ENCODE results near the gene URGCP. TPM values are rescaled to one million over a fixed set of nuclear protein-coding genes. Genes with fewer than 3 reads are reported as not detected.

URGCP gene
- total RNA-seq, 1 experiment from 2014 or later, result 19.5 TPM

GRCh38 chr7:43872406-43873110 is 33.8 kb downstream of the URGCP start:
- no peak overlapping the region for H3K27ac Mint-ChIP-seq
- no peak for ATAC-seq

More at GRCh38 chr7:43872406-43873110, 33.8 kb downstream of the URGCP start:
- no peak for TF ChIP-seq ZNF232 (CRISPR knock-in tag; IDR thresholded peaks at IDR 0.05)
- no peak for TF ChIP-seq CREM (CRISPR knock-in tag; IDR thresholded peaks at IDR 0.05)
- TF ChIP-seq NFYB (CRISPR knock-in tag; conservative IDR thresholded peaks at IDR 0.05; ENCODE audit: low read depth), result no peak
- no peak for TF ChIP-seq CBFB (CRISPR knock-in tag; IDR thresholded peaks at IDR 0.05; ENCODE audit: low read depth)
- TF ChIP-seq ZBTB43 (CRISPR knock-in tag; IDR thresholded peaks at IDR 0.05), result no peak
- TF ChIP-seq TCF7 (CRISPR knock-in tag; IDR thresholded peaks at IDR 0.05; ENCODE audit: low read depth), result no peak
- no peak for TF ChIP-seq MAX (CRISPR knock-in tag; IDR thresholded peaks at IDR 0.05)
- no peak for TF ChIP-seq EMX1 (CRISPR knock-in tag; IDR thresholded peaks at IDR 0.05)
- no peak for TF ChIP-seq PRDM15 (CRISPR knock-in tag; IDR thresholded peaks at IDR 0.05)
- no peak for TF ChIP-seq HMGA2 (CRISPR knock-in tag; IDR thresholded peaks at IDR 0.05)
- TF ChIP-seq JUN (CRISPR knock-in tag; IDR thresholded peaks at IDR 0.05), result no peak
- TF ChIP-seq USF2 (CRISPR knock-in tag; IDR thresholded peaks at IDR 0.05), result no peak
- no peak for TF ChIP-seq RELA (CRISPR knock-in tag; IDR thresholded peaks at IDR 0.05; ENCODE audit: borderline replicate concordance)
- no peak for TF ChIP-seq CDX4 (CRISPR knock-in tag; IDR thresholded peaks at IDR 0.05; ENCODE audit: borderline replicate concordance)
- no peak for TF ChIP-seq E2F4 (CRISPR knock-in tag; IDR thresholded peaks at IDR 0.05; ENCODE audit: borderline replicate concordance, low read depth)
- no peak for TF ChIP-seq AR (CRISPR knock-in tag; IDR thresholded peaks at IDR 0.05)
- no peak for TF ChIP-seq RORB (CRISPR knock-in tag; IDR thresholded peaks at IDR 0.05)
- Mint-ChIP-seq H3K9me3 (no peaks in the 10 kb centered on the region), H3K27me3 (ENCODE audit: low read depth) (peaks cover 2% of the 10 kb centered on the region; the same call in 1 of the 2 replicates), H3K36me3 (peaks cover 18% of the 10 kb centered on the region), H3K4me1 (peaks cover 39% of the 10 kb centered on the region), H3K4me3 (no peak overlapping the region)
- no peak for DNase-seq (ENCODE audit: low spot score)
- ChIA-PET POLR2A (no interaction called here), CTCF (no interaction called here)

All from WTC11 (cell line).